Colonic mucosa (tissue), 4 donors: Measurements from ENCODE around the gene SLC12A7. TPM values are rescaled to one million over a fixed set of nuclear protein-coding genes. Genes with fewer than 3 reads are reported as not detected.

Experiments used
- DNase-seq: peaks from one replicate; pipeline ENCODE4 v3.0.0-alpha.2; 2020
- H3K27ac ChIP-seq: fragments of 200-600 bp; one replicate; pipeline ENCODE4 v1.8.0; 2021
- H3K27me3 ChIP-seq: fragments of 200-600 bp; one replicate; pipeline ENCODE4 v1.8.0; 2021
- H3K36me3 ChIP-seq: fragments of 200-600 bp; one replicate; pipeline ENCODE4 v1.8.0; 2021
- H3K4me1 ChIP-seq: fragments of 200-600 bp; one replicate; pipeline ENCODE4 v1.8.0; 2021; ENCODE audit warnings: mild to moderate bottlenecking
- H3K4me3 ChIP-seq: fragments of 200-600 bp; one replicate; pipeline ENCODE4 v1.8.0; 2021
- H3K9ac ChIP-seq, 2 donors: one replicate each; pipeline ENCODE4 v1.7.0; 2013; ENCODE audit warnings: control low read depth in 2 of 2, low read depth in 2 of 2, low read length in 2 of 2
- H3K9me3 ChIP-seq: fragments of 200-600 bp; one replicate; pipeline ENCODE4 v1.8.0; 2021
- intact Hi-C: fragments of 100-400 bp; cut with DNase I; formaldehyde crosslinking; loops from one replicate; pipeline ENCODE4 v1.14.1; 2022
- total RNA-seq, 2 donors: library from RNA; stranded (reverse); fragmentation: NEBNext Ultra II Directional in 1 of 2; extraction: Animal tissue kit (Norgen Biotek cat#: 25700) in 1 of 2; gene quantifications; one replicate each; pipeline ENCODE4 v1.2.1, GENCODE V29; 2021
- TF ChIP-seq, protein P1 (sequence below): fragments of 200-600 bp; IDR thresholded peaks from one replicate; pipeline ENCODE4 v1.8.0; 2022; ENCODE audit warnings: antibody characterized with exemption, mild to moderate bottlenecking
- donor health status: healthy.
- donor health status: DM: no; HTN: no; CAD: no.
- donor health status: DM: no; HTN: no; CAD: no.

The SLC12A7 gene
- total RNA-seq, 2 donors from 2014 or later = 64.6 to 81.2 TPM

DNA sequence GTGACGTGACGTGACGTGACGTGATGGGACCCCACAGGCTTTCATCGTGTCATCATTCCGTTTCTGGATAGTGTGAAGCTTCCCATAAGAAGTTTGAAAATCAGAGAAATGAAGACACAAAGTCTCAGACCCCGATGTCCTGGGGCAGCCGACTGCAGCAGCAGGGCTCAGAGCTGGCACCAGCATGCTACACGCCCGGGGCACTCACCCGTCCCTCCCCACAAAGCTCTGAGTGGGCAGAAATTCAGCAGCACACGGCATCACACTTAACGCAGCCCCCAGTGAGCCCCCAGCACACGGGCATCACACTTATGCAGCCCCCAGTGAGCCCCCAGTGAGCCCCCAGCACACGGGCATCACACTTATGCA, 42.2 kb downstream of the SLC12A7 start:
- Histone ChIP-seq H3K36me3 (peaks cover 4% of the 10 kb centered on the region), H3K27me3 (no peaks in the 10 kb centered on the region), H3K9ac (no peak overlapping the region), H3K27ac (no peak overlapping the region), H3K4me1 (no peaks in the 10 kb centered on the region), H3K9me3 (no peaks in the 10 kb centered on the region), H3K4me3 (no peak overlapping the region)
- intact Hi-C loops = no loop called here
- TF ChIP-seq, protein P1, sequence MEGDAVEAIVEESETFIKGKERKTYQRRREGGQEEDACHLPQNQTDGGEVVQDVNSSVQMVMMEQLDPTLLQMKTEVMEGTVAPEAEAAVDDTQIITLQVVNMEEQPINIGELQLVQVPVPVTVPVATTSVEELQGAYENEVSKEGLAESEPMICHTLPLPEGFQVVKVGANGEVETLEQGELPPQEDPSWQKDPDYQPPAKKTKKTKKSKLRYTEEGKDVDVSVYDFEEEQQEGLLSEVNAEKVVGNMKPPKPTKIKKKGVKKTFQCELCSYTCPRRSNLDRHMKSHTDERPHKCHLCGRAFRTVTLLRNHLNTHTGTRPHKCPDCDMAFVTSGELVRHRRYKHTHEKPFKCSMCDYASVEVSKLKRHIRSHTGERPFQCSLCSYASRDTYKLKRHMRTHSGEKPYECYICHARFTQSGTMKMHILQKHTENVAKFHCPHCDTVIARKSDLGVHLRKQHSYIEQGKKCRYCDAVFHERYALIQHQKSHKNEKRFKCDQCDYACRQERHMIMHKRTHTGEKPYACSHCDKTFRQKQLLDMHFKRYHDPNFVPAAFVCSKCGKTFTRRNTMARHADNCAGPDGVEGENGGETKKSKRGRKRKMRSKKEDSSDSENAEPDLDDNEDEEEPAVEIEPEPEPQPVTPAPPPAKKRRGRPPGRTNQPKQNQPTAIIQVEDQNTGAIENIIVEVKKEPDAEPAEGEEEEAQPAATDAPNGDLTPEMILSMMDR = no peak
- DNase-seq = no peak

DNA sequence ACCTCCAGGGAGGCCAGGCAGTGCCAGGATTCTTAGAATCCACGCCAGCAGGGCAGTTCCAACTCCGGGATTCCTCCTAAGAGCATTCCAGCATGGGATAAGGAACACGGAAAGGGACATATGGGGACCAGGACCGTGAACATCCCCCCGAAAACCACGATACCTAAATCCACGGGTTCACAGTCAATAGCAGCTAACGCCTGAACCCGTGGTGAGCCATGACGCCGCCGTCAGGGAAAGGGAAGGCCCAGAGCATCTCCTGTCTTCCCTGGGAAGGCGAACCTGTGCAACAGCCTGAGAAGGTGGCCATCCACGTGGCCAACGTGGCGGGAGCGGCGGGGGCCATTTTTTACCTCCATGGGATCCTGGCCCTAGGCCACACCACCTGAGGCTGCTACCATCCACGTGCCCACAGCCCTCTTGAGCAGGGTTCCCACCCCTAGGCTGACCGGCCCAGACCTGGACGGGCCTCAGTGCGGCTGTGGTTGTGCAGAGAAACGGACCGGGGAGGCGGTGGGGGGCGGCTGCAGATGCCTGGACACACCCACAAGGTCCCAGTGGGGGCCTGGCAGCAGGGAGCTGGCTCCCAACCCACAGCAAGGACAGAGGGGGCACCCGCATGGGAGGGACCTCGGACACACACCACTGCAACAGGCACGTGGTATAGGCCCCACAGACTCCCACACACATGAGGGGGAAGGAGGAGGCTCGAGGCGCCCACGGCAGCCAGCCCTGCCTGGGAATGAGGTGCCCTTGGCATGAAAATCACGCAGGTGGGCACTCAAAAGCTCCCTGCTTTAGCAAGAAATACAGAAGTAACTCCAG, 42.8 kb downstream of the SLC12A7 start:
- H3K4me1 ChIP-seq = no peaks in the 10 kb centered on the region
- intact Hi-C loops = no loop called here
- no peak overlapping the region for H3K9ac ChIP-seq
- H3K27ac ChIP-seq = no peak overlapping the region
- no peaks in the 10 kb centered on the region for H3K36me3 ChIP-seq
- DNase-seq = no peak
- H3K27me3 ChIP-seq = no peaks in the 10 kb centered on the region
- H3K9me3 ChIP-seq = no peaks in the 10 kb centered on the region
- no peak overlapping the region for H3K4me3 ChIP-seq
- TF ChIP-seq, protein P1 = no peak

DNA sequence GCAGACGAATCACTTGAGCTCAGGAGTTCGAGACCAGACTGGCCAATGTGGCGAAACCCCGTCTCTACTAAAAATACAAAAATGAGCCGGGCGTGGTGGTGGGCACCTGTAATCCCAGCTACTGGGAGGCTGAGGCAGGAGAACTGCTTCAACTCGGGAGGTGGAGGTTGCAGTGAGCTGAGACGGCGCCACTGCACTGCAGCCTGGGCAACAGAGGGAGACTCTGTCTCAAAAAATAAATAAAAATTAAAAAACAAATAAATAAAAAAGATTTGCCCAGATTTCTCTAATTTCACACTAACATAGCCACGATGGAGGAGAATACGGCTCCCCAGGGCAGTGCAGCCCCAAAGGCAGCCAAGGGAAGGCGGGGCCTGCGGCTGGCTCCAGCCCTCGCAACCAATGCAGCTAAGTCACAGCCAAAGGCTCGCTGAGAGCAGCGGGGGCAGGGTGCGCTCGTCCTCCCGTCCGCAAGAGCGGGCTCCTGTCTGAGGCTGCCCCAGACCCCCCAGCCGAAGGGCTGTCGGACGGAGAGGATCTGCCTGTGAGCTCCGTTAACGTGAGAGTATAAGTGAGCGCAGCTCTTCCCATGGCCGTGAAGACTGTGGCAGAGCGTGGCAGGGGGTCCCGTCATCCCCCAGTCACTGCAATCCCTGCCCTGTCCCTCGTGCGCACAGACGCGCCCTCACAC, 43.5 kb downstream of the SLC12A7 start:
- intact Hi-C loops = no loop called here
- no peaks in the 10 kb centered on the region for H3K4me1 ChIP-seq
- no peaks in the 10 kb centered on the region for H3K36me3 ChIP-seq
- TF ChIP-seq, protein P1 = no peak
- no peak for DNase-seq
- no peak overlapping the region for H3K9ac ChIP-seq
- H3K27ac ChIP-seq = no peak overlapping the region
- H3K9me3 ChIP-seq = no peaks in the 10 kb centered on the region
- H3K4me3 ChIP-seq = no peak overlapping the region
- no peaks in the 10 kb centered on the region for H3K27me3 ChIP-seq

DNA sequence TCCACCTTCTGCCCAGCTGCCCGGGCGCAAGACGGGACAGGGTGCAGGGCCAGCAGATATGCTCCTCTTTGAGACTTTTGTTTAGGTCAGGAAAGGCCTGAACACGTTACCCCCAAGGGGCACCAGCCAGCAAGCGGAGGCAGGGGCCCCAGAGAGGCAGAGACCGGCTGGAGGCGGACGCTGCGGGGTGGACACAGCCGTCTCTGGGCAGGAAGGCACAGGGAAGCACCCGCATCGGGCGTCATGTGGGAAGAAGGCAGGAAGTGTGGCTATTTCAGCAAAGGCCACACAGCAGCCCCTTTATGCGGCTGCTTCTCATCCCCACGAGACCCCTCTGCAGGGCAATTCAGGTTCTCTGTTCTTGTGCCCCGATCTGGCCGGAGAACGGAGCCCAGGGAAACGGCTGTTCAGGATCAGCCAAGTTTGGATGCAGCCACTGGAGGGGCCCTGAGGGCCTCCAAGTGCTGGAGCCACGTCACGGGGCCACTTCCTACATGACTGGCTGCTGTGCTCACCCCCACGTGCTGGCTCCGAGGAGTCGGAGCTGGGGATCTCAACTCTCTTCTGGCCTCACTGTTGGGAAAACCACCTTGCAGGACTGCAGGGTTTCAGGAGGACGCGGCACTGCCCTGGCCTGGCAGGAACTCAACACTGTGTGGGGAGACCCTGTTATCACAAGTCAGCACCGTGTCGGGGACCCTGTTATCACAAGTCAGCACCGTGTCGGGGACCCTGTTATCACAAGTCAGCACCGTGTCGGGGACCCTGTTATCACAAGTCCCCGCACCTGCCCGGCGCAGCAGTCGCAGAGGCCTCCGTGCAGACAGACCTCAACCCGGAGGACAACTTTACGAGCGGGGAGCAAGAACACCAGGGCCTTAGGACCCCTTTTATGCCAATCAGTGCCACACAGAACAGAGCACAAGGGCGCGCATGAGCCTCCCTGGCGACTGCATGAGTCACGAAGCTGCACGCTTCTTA, 44.4 kb downstream of the SLC12A7 start:
- TF ChIP-seq, protein P1 = no peak
- DNase-seq = no peak
- Histone ChIP-seq H3K36me3 (no peaks in the 10 kb centered on the region), H3K4me1 (no peaks in the 10 kb centered on the region), H3K27me3 (no peaks in the 10 kb centered on the region), H3K9me3 (no peaks in the 10 kb centered on the region), H3K27ac (no peak overlapping the region), H3K4me3 (no peak overlapping the region), H3K9ac (no peak overlapping the region)
- intact Hi-C loops = no loop called here

DNA sequence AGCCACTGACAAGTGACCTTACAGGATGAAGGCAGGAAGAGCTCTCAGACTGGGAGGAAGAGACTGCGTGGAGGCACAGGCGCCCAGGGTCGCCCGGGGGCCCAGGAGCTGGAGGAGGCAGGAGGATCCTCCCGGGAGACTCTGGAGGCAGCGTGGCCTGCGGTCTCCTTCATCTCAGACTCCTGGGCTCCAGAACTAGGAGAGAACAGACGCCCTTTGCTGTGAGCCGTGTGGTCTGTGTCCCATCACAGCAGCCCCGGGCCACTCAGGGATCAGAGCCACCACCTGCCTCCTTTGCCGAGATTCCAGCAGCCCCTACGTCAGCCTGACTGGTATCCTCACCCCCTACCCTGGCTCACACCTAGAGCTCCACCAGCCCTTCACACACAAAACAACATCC, 45.2 kb downstream of the SLC12A7 start:
- no peak overlapping the region for H3K27ac ChIP-seq
- no peak for DNase-seq
- H3K36me3 ChIP-seq = no peaks in the 10 kb centered on the region
- intact Hi-C loops = no loop called here
- no peaks in the 10 kb centered on the region for H3K4me1 ChIP-seq
- no peak overlapping the region for H3K4me3 ChIP-seq
- no peak overlapping the region for H3K9ac ChIP-seq
- H3K9me3 ChIP-seq = no peaks in the 10 kb centered on the region
- H3K27me3 ChIP-seq = no peaks in the 10 kb centered on the region
- TF ChIP-seq, protein P1 = no peak
